Measurements from ENCODE around the gene INTS7.

The INTS7 gene

GRCh38 chr1:211909395-211909794 lies 126.0 kb downstream of the INTS7 start:
- Mint-ChIP-seq H3K4me1 (no peaks in the 10 kb centered on the region), H3K27me3 (peaks cover 41% of the 10 kb centered on the region), H3K36me3 (no peaks in the 10 kb centered on the region), H3K27ac (no peak overlapping the region), H3K4me3 (no peak overlapping the region), H3K9me3 (peaks cover 6% of the 10 kb centered on the region)
- CTCF ChIA-PET = no interaction called here
- no peak for DNase-seq

DNA sequence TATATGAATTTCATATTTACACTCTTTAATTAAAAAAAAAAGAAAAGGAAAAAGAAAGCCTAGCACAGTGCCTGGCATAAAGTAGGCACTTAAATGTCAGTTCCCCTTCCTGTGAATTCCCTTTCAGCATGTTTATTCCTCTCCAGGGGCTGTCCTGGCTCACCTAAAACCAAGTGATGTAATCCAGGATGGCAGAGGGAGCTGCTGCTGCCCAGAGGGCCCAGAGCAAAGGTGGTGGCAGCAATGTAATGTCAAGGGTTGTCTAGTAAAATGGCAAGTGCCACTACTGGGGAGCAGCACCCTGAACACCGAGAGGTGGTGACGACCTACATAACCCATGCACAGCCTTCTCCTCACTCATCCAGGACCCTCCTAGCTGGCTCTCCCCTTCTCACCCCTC lies 126.4 kb downstream of the INTS7 start:
- Mint-ChIP-seq H3K27ac (no peak overlapping the region), H3K9me3 (peaks cover 6% of the 10 kb centered on the region), H3K36me3 (no peaks in the 10 kb centered on the region), H3K4me1 (no peaks in the 10 kb centered on the region), H3K4me3 (no peak overlapping the region), H3K27me3 (peaks cover 41% of the 10 kb centered on the region)
- no peak for DNase-seq
- CTCF ChIA-PET = no interaction called here

GRCh38 chr1:211908453-211908852 lies 126.9 kb downstream of the INTS7 start:
- DNase-seq = no peak
- peaks cover 6% of the 10 kb centered on the region for H3K9me3 Mint-ChIP-seq

GRCh38 chr1:211903490-211904245 lies 131.7 kb downstream of the INTS7 start:
- Mint-ChIP-seq H3K4me1 (no peaks in the 10 kb centered on the region), H3K36me3 (no peaks in the 10 kb centered on the region), H3K27me3 (peaks cover 7% of the 10 kb centered on the region), H3K9me3 (peaks cover 7% of the 10 kb centered on the region), H3K4me3 (no peak overlapping the region), H3K27ac (no peak overlapping the region)
- DNase-seq = no peak
- CTCF ChIA-PET = no interaction called here

More at GRCh38 chr1:211908453-211908852, 126.9 kb downstream of the INTS7 start:
- no peaks in the 10 kb centered on the region for H3K36me3 Mint-ChIP-seq
- peaks cover 38% of the 10 kb centered on the region for H3K27me3 Mint-ChIP-seq
- no peak overlapping the region for H3K27ac Mint-ChIP-seq
- no peak overlapping the region for H3K4me3 Mint-ChIP-seq
- no peaks in the 10 kb centered on the region for H3K4me1 Mint-ChIP-seq
- CTCF ChIA-PET = no interaction called here

GRCh38 chr1:211902624-211903291 lies 132.6 kb downstream of the INTS7 start:
- Mint-ChIP-seq H3K4me3 (no peak overlapping the region), H3K4me1 (no peaks in the 10 kb centered on the region), H3K27me3 (peaks cover 4% of the 10 kb centered on the region), H3K9me3 (peaks cover 7% of the 10 kb centered on the region), H3K27ac (no peak overlapping the region), H3K36me3 (no peaks in the 10 kb centered on the region)
- DNase-seq = no peak
- CTCF ChIA-PET = interaction anchor here (0.9 kb wide), 1 partner anchor 15 kb away, joined by 3 read pairs; no protein-coding TSS in a partner anchor

- Mint-ChIP-seq H3K36me3 (no peaks in the 10 kb centered on the region), H3K4me3 (no peak overlapping the region), H3K9me3 (peaks cover 7% of the 10 kb centered on the region), H3K27ac (no peak overlapping the region), H3K4me1 (no peaks in the 10 kb centered on the region), H3K27me3 (peaks cover 6% of the 10 kb centered on the region)
- DNase-seq = no peak
- CTCF ChIA-PET = interaction anchor here (0.9 kb wide), 1 partner anchor 14 kb away, joined by 3 read pairs; no protein-coding TSS in a partner anchor
Measured at GRCh38 chr1:211901945-211902344, 133.4 kb downstream of the INTS7 start.

DNA sequence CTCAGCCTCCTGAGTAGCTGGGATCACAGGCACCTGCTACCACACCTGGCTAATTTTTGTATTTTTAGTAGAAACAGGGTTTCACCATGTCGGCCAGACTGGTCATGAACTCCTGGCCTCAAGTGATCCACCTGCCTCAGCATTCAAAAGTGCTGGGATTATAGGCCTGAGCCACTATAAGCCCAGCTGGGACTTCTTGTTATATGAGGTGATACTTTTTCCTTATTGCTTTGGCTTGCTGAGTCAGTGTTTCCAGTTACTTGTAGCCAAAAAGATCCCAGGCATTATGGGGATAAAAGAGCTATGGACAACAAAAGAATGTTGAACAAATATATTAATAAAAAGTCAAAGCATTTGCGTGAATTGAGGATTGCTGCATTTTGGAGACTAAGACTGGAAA lies 134.9 kb downstream of the INTS7 start:
- Mint-ChIP-seq H3K4me3 (no peak overlapping the region), H3K9me3 (peaks cover 7% of the 10 kb centered on the region), H3K27ac (no peak overlapping the region), H3K27me3 (peaks cover 13% of the 10 kb centered on the region), H3K36me3 (no peaks in the 10 kb centered on the region), H3K4me1 (no peaks in the 10 kb centered on the region)
- CTCF ChIA-PET = no interaction called here
- no peak for DNase-seq

DNA sequence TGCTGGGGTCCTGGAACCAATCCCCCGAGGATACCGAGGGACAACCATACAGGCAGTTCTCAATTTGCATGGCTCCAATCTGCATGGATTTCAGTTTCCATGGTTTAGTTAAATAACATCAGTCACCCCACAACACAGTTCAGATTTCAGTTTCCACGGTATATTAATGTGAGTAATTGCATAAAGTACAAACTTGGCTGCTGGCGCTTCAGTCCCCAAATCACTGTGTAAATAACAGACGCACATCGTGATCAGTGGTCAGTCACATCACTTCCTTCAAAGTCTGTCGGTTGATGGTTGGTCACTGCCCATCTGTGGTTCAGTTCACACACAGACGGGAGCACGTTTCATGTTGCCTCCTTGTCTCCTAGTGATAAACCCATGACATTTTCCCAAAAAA lies 138.4 kb downstream of the INTS7 start:
- Mint-ChIP-seq H3K36me3 (no peaks in the 10 kb centered on the region), H3K27me3 (peaks cover 26% of the 10 kb centered on the region), H3K9me3 (peaks cover 2% of the 10 kb centered on the region), H3K27ac (no peak overlapping the region), H3K4me1 (no peaks in the 10 kb centered on the region), H3K4me3 (no peak overlapping the region)
- no peak for DNase-seq
- CTCF ChIA-PET = no interaction called here

DNA sequence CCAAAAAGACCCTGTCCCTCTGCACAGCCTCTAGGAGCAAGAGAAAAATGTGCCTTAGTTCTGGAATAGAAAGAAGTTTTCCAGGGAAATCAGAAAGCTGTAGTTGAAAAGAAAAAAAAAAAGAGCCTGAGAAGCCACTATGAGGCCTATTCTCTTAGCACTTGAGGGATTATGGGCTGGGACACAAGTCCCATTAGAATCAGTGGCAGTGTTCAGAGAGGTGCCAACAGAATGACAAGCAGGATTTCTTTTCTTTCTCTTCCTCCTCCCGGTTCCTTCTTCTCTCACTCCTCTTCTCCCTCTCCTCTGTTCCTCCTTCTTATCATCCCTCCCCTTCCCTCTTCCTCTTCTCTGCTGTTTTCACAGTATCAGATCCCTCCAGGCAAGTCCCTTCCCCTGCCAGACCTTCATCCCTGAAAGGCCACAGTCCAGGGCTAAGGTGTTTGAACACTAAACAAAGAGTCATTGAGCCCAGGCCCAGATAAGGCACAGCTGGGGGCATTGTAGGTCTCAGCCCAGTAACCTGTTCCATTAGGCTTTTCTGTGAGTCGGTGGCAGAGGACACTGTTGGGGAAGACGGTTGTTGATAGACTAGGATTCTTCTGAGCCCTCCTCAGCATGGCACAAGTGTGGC lies 140.1 kb downstream of the INTS7 start:
- CTCF ChIA-PET = no interaction called here
- Mint-ChIP-seq H3K27me3 (peaks cover 26% of the 10 kb centered on the region), H3K4me1 (no peaks in the 10 kb centered on the region), H3K4me3 (no peak overlapping the region), H3K9me3 (no peaks in the 10 kb centered on the region), H3K27ac (no peak overlapping the region), H3K36me3 (no peaks in the 10 kb centered on the region)
- no peak for DNase-seq

DNA sequence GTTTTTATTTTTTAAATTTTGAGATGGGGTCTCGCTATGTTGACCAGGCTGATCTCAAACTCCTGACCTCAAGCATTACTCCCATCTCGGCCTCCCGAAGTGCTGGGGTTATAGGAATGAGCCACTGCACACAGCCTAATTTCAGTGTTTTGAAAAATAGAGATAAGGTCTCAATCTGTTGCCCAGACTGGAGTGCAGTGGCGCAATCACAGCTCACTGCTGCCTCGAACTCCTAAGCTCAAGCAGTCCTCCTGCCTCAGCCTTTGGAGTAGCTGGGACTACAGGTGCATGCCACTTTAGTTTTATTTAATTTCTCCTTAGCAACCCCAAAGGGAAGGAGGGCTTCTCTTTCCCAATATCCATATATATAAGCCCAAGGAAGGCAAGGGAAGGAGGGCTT lies 141.0 kb downstream of the INTS7 start:
- no peak for DNase-seq
- H3K4me3 Mint-ChIP-seq = no peak overlapping the region
- H3K27me3 Mint-ChIP-seq = peaks cover 26% of the 10 kb centered on the region
- H3K4me1 Mint-ChIP-seq = no peaks in the 10 kb centered on the region
- H3K27ac Mint-ChIP-seq = no peak overlapping the region
- H3K36me3 Mint-ChIP-seq = peaks cover 3% of the 10 kb centered on the region
- CTCF ChIA-PET = interaction anchor here (1.0 to 1.5 kb wide), 2 partner anchors 11 to 196 kb away, joined by 3 to 5 read pairs; no protein-coding TSS in a partner anchor
- peaks cover 4% of the 10 kb centered on the region for H3K9me3 Mint-ChIP-seq

- H3K27me3 Mint-ChIP-seq = peaks cover 26% of the 10 kb centered on the region
- no peak for DNase-seq
- H3K36me3 Mint-ChIP-seq = peaks cover 3% of the 10 kb centered on the region
- H3K27ac Mint-ChIP-seq = no peak overlapping the region
- peaks cover 4% of the 10 kb centered on the region for H3K9me3 Mint-ChIP-seq
- no peak overlapping the region for H3K4me3 Mint-ChIP-seq
- no peaks in the 10 kb centered on the region for H3K4me1 Mint-ChIP-seq
- CTCF ChIA-PET = interaction anchor here (1.5 kb wide), 1 partner anchor 195 kb away, joined by 5 read pairs; no protein-coding TSS in a partner anchor
Measured at GRCh38 chr1:211893260-211893659, 142.1 kb downstream of the INTS7 start.

- no peak for DNase-seq
- H3K27ac Mint-ChIP-seq = no peak overlapping the region
- peaks cover 32% of the 10 kb centered on the region for H3K27me3 Mint-ChIP-seq
- peaks cover 4% of the 10 kb centered on the region for H3K9me3 Mint-ChIP-seq
- peaks cover 5% of the 10 kb centered on the region for H3K4me1 Mint-ChIP-seq
- CTCF ChIA-PET = no interaction called here
- H3K4me3 Mint-ChIP-seq = no peak overlapping the region
- peaks cover 3% of the 10 kb centered on the region for H3K36me3 Mint-ChIP-seq
Measured at GRCh38 chr1:211892577-211892976, 142.8 kb downstream of the INTS7 start.

GRCh38 chr1:211891708-211892107 lies 143.6 kb downstream of the INTS7 start:
- peaks cover 4% of the 10 kb centered on the region for H3K9me3 Mint-ChIP-seq
- CTCF ChIA-PET = no interaction called here
- H3K4me1 Mint-ChIP-seq = peaks cover 12% of the 10 kb centered on the region
- no peak overlapping the region for H3K27ac Mint-ChIP-seq
- H3K4me3 Mint-ChIP-seq = no peak overlapping the region
- H3K36me3 Mint-ChIP-seq = peaks cover 3% of the 10 kb centered on the region
- DNase-seq = no peak
- H3K27me3 Mint-ChIP-seq = peaks cover 28% of the 10 kb centered on the region
